NCI-H748 (cell line): Measurements from ENCODE around the gene KCNMA1.

Source experiments
- DNase-seq: peaks from one replicate; lab custom pipeline; 2025; ENCODE audit not compliant: unreplicated experiment; lab: John Stamatoyannopoulos, UW

The KCNMA1 gene

DNA sequence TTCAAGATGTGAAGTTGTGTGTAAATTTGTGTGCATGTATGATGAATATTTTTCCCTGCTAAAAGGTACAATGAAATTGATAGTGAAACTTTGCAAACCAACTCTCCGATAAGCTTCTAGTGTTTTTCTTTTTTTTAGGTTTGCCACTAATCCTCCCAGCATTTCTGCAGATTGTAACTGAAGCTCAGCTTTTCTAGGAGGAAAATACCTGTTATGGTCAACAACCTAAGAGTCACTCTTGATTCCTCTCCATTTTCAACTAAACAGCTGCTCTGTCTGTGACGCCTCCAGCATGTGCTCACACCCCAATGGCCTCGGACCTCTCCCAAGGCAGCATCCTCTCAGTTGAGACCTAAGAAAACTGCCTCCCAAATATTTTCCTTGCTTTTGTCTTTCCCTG, 406.2 kb downstream of the KCNMA1 start:
- no peak for DNase-seq

DNA sequence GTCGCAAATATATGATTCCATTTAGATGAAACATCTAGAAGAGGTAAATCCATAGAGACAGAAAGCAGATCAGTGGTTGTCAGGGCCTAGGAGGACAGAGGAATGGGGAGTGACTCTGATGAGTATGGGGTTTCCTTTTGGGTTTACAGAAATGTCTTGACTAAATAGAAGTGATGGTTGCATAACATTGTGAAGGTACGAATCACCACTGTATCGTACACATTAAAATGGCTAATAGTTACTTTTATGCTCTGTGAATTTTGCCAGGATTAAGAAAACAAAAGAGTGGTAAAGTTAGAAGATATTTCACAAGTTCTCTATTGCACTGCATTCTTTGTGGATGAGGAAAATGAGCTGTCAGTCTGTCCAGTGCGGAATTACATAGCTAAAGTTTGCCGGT, 407.4 kb downstream of the KCNMA1 start:
- no peak for DNase-seq

DNA sequence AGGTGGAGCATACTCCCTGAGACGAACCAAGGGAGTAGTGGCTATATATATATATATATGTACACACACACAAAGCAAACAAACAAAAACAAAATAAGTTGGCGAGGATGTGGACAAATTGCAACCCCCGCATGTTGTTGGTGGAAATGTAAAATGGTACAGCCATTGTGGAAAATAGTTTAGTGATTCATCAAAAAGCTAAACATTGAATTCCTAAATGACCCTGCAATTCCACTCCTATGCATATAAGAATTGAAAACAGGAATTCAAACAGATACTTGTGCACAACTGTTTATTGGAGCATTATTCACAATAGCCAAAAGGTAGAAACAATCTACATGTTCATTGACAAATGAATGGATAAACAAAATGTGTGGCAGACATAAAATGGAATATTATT, 407.9 kb downstream of the KCNMA1 start:
- no peak for DNase-seq

DNA sequence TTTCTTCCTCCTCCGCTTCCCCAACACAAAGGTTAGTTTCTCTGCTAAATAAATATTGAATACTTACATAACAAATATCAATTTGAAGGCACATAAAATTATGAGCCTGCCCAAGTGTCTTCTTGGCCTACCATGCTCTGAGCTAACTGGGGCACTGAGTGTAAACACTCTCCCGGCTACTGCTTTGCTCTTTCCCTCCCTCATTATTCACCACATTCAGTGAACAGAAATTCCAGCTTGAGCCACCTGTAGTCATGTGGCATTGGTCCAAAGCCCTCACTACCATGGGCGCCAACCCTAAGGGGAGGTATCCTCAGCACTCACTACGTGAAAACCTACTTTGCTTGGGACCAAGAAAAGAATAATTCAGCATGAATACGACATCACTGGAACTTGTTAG, 409.0 kb downstream of the KCNMA1 start:
- DNase-seq, result peak; percentile 49

- no peak for DNase-seq
Measured at GRCh38 chr10:77226853-77227565, 410.6 kb downstream of the KCNMA1 start.

GRCh38 chr10:77226452-77226851, 411.2 kb downstream of the KCNMA1 start:
- DNase-seq, result no peak

GRCh38 chr10:77226020-77226419, 411.6 kb downstream of the KCNMA1 start:
- DNase-seq, result no peak

- no peak for DNase-seq
Measured at GRCh38 chr10:77223526-77224460, 413.8 kb downstream of the KCNMA1 start.

- DNase-seq, result no peak
Measured at GRCh38 chr10:77220150-77220549, 417.5 kb downstream of the KCNMA1 start.

- no peak for DNase-seq
Measured at GRCh38 chr10:77219046-77219445, 418.6 kb downstream of the KCNMA1 start.

DNA sequence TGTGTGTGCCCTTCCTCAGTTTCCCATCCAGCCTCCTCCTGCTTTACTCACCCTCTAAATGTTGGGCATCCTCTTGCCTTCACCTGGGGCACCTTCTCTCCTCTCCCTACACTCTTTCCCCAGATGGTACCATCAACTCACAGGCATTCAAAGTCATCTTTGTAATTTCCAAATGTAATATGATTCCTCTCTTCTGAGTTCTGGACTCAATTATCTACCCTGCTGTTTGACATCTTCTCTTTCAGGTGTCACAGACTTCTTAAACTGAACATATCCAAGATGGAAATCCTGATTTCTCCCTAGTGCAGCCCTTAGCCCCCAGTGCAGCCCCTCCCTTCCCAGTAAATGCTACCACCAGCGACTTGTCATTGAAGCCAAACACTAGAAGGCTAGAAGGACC, 422.8 kb downstream of the KCNMA1 start:
- DNase-seq, result no peak

DNA sequence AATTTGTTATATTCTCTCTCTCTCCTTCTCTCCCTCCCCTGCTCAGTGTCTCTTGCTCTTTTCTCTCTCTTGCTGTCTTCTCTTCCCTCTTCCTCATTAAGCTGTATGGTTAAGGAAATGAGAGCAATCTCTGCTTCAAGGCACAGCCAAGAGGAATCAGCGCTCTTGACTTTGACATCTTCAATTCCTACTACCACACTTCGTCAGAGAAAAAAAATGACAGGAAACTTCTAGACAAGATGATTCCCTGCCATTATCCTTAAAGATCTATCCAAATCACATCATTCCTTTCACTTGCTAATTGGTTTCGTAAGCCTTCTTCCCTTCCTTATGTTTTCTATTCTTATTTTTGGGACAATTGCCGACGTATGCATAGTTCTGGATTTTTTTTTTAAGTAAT, 425.0 kb downstream of the KCNMA1 start:
- no peak for DNase-seq

DNA sequence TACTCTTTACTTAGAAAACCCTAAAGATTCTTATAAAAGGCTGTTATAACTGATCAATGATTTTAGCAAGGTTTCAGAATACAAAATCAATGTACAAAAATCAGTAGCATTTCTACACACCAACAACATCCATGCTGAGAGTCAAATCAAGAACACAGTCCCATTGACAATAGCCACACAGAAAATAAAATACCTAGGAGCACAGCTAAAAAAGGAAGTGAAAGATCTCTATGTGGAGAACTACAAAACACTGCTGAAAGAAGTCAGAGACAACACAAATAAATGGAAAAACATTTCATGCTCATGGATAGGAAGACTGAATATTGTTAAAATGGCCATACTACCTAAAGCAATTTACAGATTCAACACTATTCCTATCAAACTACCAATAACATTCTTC, 427.0 kb downstream of the KCNMA1 start:
- no peak for DNase-seq

- no peak for DNase-seq
Measured at GRCh38 chr10:77208684-77209256, 428.8 kb downstream of the KCNMA1 start.

DNA sequence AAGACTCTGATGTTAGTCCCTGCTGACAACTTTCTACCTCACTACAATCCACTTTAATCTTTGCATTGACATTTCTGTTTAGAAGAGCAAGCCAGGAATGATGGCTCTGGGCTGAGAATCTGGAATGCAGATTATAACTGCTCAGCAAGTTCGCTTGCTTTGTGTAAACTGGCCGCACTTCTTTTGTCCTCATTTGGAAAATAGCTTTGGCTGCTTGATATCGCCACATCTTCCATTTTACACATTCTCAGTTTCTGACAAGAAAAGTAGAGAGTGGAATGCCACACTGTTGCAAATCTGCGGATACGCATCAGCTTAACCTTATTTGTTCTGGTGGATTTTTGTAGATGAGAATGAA, 429.8 kb downstream of the KCNMA1 start:
- no peak for DNase-seq

- DNase-seq, result no peak
Measured at GRCh38 chr10:77207182-77207827, 430.3 kb downstream of the KCNMA1 start.

DNA sequence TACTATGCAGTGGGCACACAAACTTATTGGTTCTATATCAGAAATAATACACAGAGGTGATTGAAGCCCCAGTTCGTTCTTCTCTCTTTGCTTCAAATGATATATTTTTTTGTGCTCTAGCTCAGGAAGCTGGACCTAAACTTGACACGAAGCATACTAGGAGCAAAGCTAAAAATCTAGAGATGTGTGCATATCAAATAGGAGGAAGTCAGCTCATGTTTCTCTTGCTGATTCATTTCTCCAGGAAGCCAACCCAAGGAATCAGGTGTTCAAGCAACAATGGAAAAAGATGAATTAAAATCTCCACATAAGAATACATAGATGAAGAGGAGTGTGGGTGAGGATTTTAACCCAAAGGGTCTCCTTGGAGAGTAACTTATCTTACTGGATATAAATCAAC, 432.5 kb downstream of the KCNMA1 start:
- DNase-seq, result no peak

DNA sequence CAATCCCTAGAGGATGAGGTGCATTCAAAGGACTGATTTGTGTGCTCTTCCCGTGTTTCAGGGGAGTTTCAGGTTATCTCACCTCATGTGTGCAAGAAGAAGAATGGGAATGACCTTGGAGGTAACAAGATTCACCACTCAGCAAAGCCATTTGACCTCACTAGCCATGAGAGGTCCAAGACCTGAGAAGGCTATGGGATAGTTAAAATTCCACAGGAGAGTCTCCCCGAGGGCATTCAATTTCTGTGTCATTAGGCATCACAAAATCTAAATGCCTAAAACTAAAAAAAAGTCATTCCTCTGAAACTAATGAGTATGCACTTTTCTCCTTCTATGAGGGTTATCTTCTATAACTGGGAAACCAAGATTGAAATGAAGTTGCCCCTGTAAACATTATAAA, 433.4 kb downstream of the KCNMA1 start:
- no peak for DNase-seq

- no peak for DNase-seq
Measured at GRCh38 chr10:77202857-77203256, 434.8 kb downstream of the KCNMA1 start.

- DNase-seq, result no peak
Measured at GRCh38 chr10:77201135-77202106, 436.2 kb downstream of the KCNMA1 start.
